RWPE1 (cell line): Measurements from ENCODE around the gene ESR1.

Experiments used
- CTCF ChIA-PET: fragments of 350-600 bp; sonication (Branson Sonifier 250); formaldehyde crosslinking; extraction: SDS; loops from one replicate; lab custom pipeline; 2021; lab: Yijun Ruan, JAX
- POLR2A ChIA-PET: fragments of 400-600 bp; formaldehyde crosslinking; extraction: SDS; loops from one replicate; lab custom pipeline; 2020; ENCODE audit warnings: antibody characterized with exemption; ENCODE audit not compliant: low non-redundant PET; lab: Yijun Ruan, JAX
- DNase-seq: peaks from one replicate; pipeline ENCODE4 v3.0.0; 2012; ENCODE audit warnings: low spot score
- H3K27ac ChIP-seq: fragments of 450-650 bp; 2 replicates; pipeline ENCODE4 v1.5.1; 2017
- TF ChIP-seq, protein P1 (sequence below): fragments of 450-650 bp; conservative IDR thresholded peaks from 2 replicates; pipeline ENCODE4 v1.5.1; 2017; ENCODE audit warnings: low read depth, mild to moderate bottlenecking

The ESR1 gene

DNA sequence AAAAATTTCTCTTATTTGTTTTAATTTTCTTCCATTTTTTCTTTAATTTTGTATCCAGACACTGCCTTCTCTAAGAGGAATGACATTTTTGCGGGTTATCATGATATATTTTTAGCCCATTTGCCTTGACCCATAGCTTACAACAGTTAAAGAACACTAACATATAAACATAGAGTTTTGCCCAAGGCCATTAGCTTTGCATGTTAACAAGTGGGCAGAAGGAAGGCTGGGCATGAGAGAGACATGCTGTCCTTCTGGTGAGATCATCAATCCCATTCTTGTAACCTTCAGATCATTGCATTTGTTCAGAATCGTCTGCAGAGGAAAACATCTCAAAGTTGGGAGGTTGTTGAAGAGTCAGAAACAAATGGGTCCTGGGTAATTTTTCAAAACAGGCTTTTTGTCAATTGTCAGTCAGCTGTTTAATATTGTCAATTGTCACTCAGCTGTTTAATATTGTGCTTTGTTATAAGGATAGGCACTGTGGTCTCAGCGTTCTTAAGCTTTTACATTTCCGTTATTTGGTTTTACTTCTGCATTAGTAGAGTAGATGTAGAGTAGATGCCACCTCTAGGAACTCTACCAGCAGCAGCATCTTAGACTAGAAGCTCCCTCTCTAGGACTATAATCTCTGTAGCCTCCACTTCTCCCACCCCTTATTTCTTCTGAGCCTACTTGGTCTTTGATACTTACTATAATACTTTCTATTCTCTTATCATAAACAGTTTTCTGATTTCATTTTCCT is 243.1 kb downstream of the ESR1 start:
- no peak for DNase-seq
- TF ChIP-seq, protein P1, sequence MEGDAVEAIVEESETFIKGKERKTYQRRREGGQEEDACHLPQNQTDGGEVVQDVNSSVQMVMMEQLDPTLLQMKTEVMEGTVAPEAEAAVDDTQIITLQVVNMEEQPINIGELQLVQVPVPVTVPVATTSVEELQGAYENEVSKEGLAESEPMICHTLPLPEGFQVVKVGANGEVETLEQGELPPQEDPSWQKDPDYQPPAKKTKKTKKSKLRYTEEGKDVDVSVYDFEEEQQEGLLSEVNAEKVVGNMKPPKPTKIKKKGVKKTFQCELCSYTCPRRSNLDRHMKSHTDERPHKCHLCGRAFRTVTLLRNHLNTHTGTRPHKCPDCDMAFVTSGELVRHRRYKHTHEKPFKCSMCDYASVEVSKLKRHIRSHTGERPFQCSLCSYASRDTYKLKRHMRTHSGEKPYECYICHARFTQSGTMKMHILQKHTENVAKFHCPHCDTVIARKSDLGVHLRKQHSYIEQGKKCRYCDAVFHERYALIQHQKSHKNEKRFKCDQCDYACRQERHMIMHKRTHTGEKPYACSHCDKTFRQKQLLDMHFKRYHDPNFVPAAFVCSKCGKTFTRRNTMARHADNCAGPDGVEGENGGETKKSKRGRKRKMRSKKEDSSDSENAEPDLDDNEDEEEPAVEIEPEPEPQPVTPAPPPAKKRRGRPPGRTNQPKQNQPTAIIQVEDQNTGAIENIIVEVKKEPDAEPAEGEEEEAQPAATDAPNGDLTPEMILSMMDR = no peak
- POLR2A ChIA-PET = no interaction called here
- CTCF ChIA-PET = interaction anchor here (0.6 kb wide), 1 partner anchor 14 kb away, joined by 7 read pairs; no protein-coding TSS in a partner anchor
- no peak overlapping the region for H3K27ac ChIP-seq

DNA sequence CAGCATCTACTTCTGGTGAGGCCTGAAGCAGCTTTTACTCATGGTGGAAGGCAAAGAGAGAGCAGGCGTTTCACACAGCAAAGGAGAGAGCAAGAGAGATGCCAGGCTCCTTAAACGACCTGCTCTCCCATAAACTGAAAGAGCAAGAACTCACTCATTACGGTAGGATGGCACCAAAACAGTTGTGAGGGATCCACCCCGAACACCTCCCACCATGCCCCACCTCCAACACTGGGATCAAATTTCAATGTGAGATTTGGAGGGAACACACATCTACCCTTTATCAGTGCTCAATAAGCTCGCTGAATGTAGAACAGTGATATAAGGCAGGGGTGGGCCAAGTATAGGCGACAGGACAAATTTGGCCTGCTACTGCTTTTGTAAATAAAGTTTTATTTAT is 244.6 kb downstream of the ESR1 start:
- no peak for DNase-seq
- ChIA-PET CTCF (no interaction called here), POLR2A (no interaction called here)
- TF ChIP-seq, protein P1 = no peak
- H3K27ac ChIP-seq = no peak overlapping the region

DNA sequence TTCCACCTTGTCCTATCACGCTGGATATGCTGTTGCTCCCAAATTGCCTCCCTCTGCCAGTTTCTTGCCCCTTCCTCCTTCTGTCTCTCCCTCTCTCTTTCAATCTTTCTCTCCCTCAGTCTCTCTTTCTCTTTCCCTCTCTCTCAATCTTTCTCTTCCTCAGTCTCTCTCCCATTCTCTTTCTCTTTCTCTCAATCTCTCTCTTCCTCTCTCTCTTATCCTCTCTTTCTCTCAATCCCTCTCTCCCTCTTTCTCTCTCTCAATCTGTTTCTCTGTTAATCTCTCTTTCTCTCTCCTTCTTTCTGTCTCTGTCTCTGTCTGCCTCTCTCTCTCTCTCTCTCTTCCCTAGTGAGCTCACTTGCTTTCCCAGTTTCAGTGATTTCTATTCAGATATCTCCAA is 245.8 kb downstream of the ESR1 start:
- ChIA-PET CTCF (no interaction called here), POLR2A (no interaction called here)
- TF ChIP-seq, protein P1 = no peak
- no peak for DNase-seq
- H3K27ac ChIP-seq = no peak overlapping the region

DNA sequence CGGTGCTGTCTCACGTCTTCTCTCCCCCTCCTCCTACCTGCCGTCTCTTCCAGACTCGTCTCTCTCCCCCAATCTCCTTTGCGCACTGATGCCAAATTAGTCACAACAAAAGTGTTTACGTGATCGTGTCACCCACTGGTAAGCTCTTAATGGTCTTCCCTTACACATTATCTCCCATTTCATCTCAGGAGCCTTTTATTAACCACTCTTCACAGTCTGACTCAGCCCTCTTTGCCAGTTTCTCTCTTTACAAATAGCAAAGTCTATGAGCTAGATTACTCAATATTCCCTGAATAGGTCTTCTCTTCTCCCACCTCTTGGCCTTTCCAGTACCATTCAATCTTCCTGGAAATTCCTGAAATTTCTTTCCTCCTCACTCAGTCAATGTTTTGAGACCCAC is 247.0 kb downstream of the ESR1 start:
- TF ChIP-seq, protein P1 = no peak
- peak; percentile 37 for DNase-seq
- POLR2A ChIA-PET = no interaction called here
- H3K27ac ChIP-seq = no peak overlapping the region
- CTCF ChIA-PET = interaction anchor here (0.6 to 0.7 kb wide), 2 partner anchors 57 to 94 kb away, joined by 4 read pairs; no protein-coding TSS in a partner anchor

DNA sequence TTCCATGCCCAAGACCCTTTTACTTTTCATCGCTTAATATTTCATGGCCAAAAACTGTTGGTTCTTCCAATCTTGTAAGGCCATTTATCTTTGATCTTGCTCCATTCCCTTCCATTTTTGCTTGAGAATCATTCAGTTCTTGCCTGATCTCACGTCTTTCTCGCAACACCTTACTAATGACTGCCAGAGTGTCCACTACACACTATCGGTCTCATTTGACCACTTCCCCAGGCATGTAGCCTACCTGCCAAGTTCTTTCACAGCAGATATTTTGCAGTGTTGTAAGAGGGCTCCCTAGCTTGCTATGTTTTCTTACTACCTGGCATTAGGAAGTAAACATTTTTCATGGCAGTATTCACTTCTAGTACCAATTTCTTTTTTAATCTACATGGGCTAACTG is 248.0 kb downstream of the ESR1 start:
- no peak for DNase-seq
- H3K27ac ChIP-seq = no peak overlapping the region
- ChIA-PET POLR2A (no interaction called here), CTCF (no interaction called here)
- TF ChIP-seq, protein P1 = no peak

DNA sequence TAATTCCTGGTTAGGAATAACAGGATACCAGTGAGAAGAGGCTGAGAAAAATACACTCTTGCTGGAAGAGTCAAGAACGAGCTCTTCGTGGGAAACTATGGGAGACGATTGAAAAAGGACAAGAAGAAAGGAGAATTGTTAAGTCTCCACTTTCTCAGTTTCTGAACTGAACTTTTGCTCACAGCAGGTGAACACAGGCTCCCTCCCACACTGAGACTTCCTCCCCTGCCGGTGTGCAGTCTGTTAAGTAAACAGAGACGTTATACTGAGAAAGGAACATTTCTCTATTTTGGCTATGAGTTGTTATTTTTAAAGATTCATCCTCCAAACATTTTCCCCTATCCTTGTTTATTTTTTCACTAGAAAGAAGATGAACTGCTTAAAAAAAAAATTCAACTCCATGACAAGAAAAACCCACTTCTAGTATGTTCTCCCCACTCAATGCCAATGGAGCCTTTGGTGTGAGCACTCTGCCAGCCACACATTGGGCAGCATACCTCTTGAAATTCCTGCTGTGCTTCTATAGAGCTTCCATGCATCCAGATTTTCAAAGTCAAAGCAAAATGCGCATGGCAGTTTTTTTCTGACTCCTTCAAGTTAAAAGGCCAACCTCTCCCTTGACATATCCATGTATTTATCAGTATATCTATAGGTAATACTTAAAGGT is 250.5 kb downstream of the ESR1 start:
- POLR2A ChIA-PET = no interaction called here
- CTCF ChIA-PET = no interaction called here
- no peak overlapping the region for H3K27ac ChIP-seq
- no peak for DNase-seq
- TF ChIP-seq, protein P1 = no peak
